Measurements from ENCODE around the gene MGAT5. TPM values are rescaled to one million over a fixed set of nuclear protein-coding genes. Genes with fewer than 3 reads are reported as not detected.

Gene MGAT5
- total RNA-seq, 1 experiment from 2014 or later: 52.4 TPM

DNA sequence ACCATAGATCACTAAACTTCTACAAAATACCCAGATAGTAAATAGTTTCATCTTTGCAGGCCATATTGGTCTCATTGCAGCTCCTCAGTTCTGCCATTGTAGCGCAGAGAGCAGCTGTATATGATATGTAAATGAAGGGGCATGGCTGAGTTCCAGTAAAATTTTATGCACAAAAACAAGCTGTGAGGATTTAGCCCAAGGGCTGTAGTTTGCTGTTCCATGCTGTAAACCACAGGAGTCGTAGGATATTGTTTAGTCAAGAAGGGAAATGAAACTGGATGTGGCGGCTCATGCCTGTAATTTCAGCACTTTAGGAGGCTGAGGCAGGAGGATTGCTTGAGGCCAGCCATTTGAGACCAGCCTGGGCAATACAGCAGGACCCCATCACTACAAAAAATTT lies 83.0 kb downstream of the MGAT5 start:
- TF ChIP-seq ZNF121 (CRISPR knock-in tag; IDR thresholded peaks at IDR 0.05) (0 out of 2 replicates have a peak, but pooled peaks have one; percentile 21), CREB1 (CRISPR knock-in tag; IDR thresholded peaks at IDR 0.05) (no peak)
- Mint-ChIP-seq H3K9me3 (no peaks in the 10 kb centered on the region), H3K4me1 (no peaks in the 10 kb centered on the region), H3K27ac (no peak overlapping the region), H3K36me3 (peaks cover under 1% of the 10 kb centered on the region; the same call in 1 of the 2 replicates), H3K27me3 (ENCODE audit: low read depth) (no peaks in the 10 kb centered on the region), H3K4me3 (no peak overlapping the region)
- no peak for ATAC-seq
- ChIA-PET POLR2A (no interaction called here), CTCF (interaction anchor here (1.1 kb wide), 1 partner anchor 75 kb away, joined by 3 read pairs; no protein-coding TSS in a partner anchor)
- no peak for DNase-seq (ENCODE audit: low spot score)

DNA sequence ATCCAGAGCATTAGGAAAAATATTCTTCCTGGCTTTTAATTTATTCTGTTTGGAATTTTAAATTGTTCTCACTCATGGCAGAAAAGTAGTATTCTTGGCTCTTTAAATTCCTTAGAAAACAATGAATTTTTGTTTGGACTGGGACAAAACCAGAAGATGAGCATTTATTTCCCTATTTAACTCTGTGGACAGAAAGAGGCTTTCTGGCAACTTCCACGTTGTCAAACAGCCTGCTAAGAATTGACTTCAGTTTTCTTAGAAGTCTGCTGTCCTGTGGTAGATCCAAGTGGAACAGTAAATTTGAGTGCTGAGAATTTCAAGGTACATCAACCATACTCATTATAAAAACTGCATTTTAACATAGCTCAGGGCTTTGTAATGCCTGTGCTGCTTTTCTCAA lies 83.8 kb downstream of the MGAT5 start:
- H3K27me3 Mint-ChIP-seq (ENCODE audit: low read depth): no peaks in the 10 kb centered on the region
- H3K4me3 Mint-ChIP-seq: no peak overlapping the region
- CTCF ChIA-PET: interaction anchor here (1.1 kb wide), 1 partner anchor 75 kb away, joined by 3 read pairs; no protein-coding TSS in a partner anchor
- H3K9me3 Mint-ChIP-seq: no peaks in the 10 kb centered on the region
- H3K4me1 Mint-ChIP-seq: no peaks in the 10 kb centered on the region
- DNase-seq (ENCODE audit: low spot score): no peak
- POLR2A ChIA-PET: no interaction called here
- TF ChIP-seq MXD4 (CRISPR knock-in tag; IDR thresholded peaks at IDR 0.05; ENCODE audit: borderline replicate concordance) (no peak), ZNF416 (CRISPR knock-in tag; IDR thresholded peaks at IDR 0.05) (no peak), SP1 (CRISPR knock-in tag; conservative IDR thresholded peaks at IDR 0.05) (no peak)
- TF ChIP-seq, protein P1, sequence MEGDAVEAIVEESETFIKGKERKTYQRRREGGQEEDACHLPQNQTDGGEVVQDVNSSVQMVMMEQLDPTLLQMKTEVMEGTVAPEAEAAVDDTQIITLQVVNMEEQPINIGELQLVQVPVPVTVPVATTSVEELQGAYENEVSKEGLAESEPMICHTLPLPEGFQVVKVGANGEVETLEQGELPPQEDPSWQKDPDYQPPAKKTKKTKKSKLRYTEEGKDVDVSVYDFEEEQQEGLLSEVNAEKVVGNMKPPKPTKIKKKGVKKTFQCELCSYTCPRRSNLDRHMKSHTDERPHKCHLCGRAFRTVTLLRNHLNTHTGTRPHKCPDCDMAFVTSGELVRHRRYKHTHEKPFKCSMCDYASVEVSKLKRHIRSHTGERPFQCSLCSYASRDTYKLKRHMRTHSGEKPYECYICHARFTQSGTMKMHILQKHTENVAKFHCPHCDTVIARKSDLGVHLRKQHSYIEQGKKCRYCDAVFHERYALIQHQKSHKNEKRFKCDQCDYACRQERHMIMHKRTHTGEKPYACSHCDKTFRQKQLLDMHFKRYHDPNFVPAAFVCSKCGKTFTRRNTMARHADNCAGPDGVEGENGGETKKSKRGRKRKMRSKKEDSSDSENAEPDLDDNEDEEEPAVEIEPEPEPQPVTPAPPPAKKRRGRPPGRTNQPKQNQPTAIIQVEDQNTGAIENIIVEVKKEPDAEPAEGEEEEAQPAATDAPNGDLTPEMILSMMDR (IDR thresholded peaks at IDR 0.05): no peak
- TF ChIP-seq, protein P2, sequence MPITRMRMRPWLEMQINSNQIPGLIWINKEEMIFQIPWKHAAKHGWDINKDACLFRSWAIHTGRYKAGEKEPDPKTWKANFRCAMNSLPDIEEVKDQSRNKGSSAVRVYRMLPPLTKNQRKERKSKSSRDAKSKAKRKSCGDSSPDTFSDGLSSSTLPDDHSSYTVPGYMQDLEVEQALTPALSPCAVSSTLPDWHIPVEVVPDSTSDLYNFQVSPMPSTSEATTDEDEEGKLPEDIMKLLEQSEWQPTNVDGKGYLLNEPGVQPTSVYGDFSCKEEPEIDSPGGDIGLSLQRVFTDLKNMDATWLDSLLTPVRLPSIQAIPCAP (CRISPR knock-in tag; IDR thresholded peaks at IDR 0.05): no peak
- H3K36me3 Mint-ChIP-seq: no peaks in the 10 kb centered on the region
- no peak for ATAC-seq
- H3K27ac Mint-ChIP-seq: no peak overlapping the region

DNA sequence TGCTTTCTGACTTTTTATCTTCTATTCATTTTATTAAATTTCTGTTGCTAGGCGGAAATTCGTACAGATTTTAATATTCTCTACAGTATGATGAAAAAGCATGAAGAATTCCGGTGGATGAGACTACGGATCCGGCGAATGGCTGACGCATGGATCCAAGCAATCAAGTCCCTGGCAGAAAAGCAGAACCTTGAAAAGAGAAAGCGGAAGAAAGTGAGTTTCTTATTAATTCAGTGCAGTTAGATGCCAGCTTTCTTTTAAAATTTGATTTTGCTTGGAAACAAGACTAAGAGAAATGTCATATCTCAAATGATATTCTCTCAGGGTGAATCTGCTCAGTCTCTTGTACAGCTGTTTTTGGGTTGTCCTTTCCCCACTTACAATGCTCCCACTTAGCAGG lies 84.3 kb downstream of the MGAT5 start:
- ATAC-seq (no peak), DNase-seq (ENCODE audit: low spot score) (no peak)
- H3K27ac Mint-ChIP-seq: no peak overlapping the region
- no peaks in the 10 kb centered on the region for H3K4me1 Mint-ChIP-seq
- no peaks in the 10 kb centered on the region for H3K27me3 Mint-ChIP-seq (ENCODE audit: low read depth)
- ChIA-PET CTCF (no interaction called here), POLR2A (no interaction called here)
- no peaks in the 10 kb centered on the region for H3K9me3 Mint-ChIP-seq
- H3K36me3 Mint-ChIP-seq: no peaks in the 10 kb centered on the region
- H3K4me3 Mint-ChIP-seq: no peak overlapping the region
- TF ChIP-seq, protein P3, sequence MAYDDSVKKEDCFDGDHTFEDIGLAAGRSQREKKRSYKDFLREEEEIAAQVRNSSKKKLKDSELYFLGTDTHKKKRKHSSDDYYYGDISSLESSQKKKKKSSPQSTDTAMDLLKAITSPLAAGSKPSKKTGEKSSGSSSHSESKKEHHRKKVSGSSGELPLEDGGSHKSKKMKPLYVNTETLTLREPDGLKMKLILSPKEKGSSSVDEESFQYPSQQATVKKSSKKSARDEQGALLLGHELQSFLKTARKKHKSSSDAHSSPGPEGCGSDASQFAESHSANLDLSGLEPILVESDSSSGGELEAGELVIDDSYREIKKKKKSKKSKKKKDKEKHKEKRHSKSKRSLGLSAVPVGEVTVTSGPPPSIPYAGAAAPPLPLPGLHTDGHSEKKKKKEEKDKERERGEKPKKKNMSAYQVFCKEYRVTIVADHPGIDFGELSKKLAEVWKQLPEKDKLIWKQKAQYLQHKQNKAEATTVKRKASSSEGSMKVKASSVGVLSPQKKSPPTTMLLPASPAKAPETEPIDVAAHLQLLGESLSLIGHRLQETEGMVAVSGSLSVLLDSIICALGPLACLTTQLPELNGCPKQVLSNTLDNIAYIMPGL (CRISPR knock-in tag; IDR thresholded peaks at IDR 0.05): no peak
- TF ChIP-seq, protein P4, sequence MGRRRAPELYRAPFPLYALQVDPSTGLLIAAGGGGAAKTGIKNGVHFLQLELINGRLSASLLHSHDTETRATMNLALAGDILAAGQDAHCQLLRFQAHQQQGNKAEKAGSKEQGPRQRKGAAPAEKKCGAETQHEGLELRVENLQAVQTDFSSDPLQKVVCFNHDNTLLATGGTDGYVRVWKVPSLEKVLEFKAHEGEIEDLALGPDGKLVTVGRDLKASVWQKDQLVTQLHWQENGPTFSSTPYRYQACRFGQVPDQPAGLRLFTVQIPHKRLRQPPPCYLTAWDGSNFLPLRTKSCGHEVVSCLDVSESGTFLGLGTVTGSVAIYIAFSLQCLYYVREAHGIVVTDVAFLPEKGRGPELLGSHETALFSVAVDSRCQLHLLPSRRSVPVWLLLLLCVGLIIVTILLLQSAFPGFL (CRISPR knock-in tag; IDR thresholded peaks at IDR 0.05; ENCODE audit: borderline replicate concordance): no peak
- TF ChIP-seq, protein P5, sequence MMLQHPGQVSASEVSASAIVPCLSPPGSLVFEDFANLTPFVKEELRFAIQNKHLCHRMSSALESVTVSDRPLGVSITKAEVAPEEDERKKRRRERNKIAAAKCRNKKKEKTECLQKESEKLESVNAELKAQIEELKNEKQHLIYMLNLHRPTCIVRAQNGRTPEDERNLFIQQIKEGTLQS (CRISPR knock-in tag; conservative IDR thresholded peaks at IDR 0.05): no peak
- no peak for TF ChIP-seq ATF1 (CRISPR knock-in tag; IDR thresholded peaks at IDR 0.05)
- TF ChIP-seq, protein P6, sequence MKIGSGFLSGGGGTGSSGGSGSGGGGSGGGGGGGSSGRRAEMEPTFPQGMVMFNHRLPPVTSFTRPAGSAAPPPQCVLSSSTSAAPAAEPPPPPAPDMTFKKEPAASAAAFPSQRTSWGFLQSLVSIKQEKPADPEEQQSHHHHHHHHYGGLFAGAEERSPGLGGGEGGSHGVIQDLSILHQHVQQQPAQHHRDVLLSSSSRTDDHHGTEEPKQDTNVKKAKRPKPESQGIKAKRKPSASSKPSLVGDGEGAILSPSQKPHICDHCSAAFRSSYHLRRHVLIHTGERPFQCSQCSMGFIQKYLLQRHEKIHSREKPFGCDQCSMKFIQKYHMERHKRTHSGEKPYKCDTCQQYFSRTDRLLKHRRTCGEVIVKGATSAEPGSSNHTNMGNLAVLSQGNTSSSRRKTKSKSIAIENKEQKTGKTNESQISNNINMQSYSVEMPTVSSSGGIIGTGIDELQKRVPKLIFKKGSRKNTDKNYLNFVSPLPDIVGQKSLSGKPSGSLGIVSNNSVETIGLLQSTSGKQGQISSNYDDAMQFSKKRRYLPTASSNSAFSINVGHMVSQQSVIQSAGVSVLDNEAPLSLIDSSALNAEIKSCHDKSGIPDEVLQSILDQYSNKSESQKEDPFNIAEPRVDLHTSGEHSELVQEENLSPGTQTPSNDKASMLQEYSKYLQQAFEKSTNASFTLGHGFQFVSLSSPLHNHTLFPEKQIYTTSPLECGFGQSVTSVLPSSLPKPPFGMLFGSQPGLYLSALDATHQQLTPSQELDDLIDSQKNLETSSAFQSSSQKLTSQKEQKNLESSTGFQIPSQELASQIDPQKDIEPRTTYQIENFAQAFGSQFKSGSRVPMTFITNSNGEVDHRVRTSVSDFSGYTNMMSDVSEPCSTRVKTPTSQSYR (CRISPR knock-in tag; IDR thresholded peaks at IDR 0.05): no peak
- TF ChIP-seq FOXP1 (CRISPR knock-in tag; IDR thresholded peaks at IDR 0.05; ENCODE audit: borderline replicate concordance): no peak
- TF ChIP-seq, protein P7, sequence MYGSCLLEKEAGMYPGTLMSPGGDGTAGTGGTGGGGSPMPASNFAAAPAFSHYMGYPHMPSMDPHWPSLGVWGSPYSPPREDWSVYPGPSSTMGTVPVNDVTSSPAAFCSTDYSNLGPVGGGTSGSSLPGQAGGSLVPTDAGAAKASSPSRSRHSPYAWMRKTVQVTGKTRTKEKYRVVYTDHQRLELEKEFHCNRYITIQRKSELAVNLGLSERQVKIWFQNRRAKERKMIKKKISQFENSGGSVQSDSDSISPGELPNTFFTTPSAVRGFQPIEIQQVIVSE (CRISPR knock-in tag; IDR thresholded peaks at IDR 0.05; ENCODE audit: borderline replicate concordance): no peak
- TF ChIP-seq, protein P8, sequence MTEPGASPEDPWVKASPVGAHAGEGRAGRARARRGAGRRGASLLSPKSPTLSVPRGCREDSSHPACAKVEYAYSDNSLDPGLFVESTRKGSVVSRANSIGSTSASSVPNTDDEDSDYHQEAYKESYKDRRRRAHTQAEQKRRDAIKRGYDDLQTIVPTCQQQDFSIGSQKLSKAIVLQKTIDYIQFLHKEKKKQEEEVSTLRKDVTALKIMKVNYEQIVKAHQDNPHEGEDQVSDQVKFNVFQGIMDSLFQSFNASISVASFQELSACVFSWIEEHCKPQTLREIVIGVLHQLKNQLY (CRISPR knock-in tag; IDR thresholded peaks at IDR 0.05): no peak
- TF ChIP-seq, protein P9, sequence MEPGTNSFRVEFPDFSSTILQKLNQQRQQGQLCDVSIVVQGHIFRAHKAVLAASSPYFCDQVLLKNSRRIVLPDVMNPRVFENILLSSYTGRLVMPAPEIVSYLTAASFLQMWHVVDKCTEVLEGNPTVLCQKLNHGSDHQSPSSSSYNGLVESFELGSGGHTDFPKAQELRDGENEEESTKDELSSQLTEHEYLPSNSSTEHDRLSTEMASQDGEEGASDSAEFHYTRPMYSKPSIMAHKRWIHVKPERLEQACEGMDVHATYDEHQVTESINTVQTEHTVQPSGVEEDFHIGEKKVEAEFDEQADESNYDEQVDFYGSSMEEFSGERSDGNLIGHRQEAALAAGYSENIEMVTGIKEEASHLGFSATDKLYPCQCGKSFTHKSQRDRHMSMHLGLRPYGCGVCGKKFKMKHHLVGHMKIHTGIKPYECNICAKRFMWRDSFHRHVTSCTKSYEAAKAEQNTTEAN (CRISPR knock-in tag; IDR thresholded peaks at IDR 0.05): no peak
- TF ChIP-seq ZNF232 (CRISPR knock-in tag; IDR thresholded peaks at IDR 0.05): no peak
- TF ChIP-seq, protein P2 (CRISPR knock-in tag; IDR thresholded peaks at IDR 0.05): no peak
- TF ChIP-seq SP1 (CRISPR knock-in tag; conservative IDR thresholded peaks at IDR 0.05): no peak
- TF ChIP-seq MXD4 (CRISPR knock-in tag; IDR thresholded peaks at IDR 0.05; ENCODE audit: borderline replicate concordance): no peak
- TF ChIP-seq, protein P10, sequence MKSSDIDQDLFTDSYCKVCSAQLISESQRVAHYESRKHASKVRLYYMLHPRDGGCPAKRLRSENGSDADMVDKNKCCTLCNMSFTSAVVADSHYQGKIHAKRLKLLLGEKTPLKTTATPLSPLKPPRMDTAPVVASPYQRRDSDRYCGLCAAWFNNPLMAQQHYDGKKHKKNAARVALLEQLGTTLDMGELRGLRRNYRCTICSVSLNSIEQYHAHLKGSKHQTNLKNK (CRISPR knock-in tag; IDR thresholded peaks at IDR 0.05): no peak
